Osteoblast (primary cell): Measurements from ENCODE around the gene OTOA. TPM values are rescaled to one million over a fixed set of nuclear protein-coding genes. Genes with fewer than 3 reads are reported as not detected.
"Not testable (repeated sequence)": the region's sequence is repeated elsewhere in the genome, so short reads cannot be mapped to it uniquely, and the experiment has no call there.

Experiments
- DNase-seq: peaks from one replicate; pipeline ENCODE4 v3.0.0; 2011; ENCODE audit warnings: low spot score, mixed read lengths; ENCODE audit not compliant: insufficient read length; ENCODE audit errors: missing footprints
- H2AFZ ChIP-seq: 2 replicates; pipeline ENCODE4 v1.6.0; 2011; ENCODE audit warnings: mild to moderate bottlenecking, low read length
- H3K27ac ChIP-seq: 2 replicates; pipeline ENCODE4 v1.5.1; 2011; ENCODE audit warnings: mild to moderate bottlenecking, low read depth, low read length, moderate library complexity
- H3K27me3 ChIP-seq: 2 replicates; pipeline ENCODE4 v1.6.0; 2012; ENCODE audit warnings: mild to moderate bottlenecking, control low read depth, inconsistent platforms, low read length, moderate library complexity; ENCODE audit not compliant: insufficient read depth
- H3K36me3 ChIP-seq: 2 replicates; pipeline ENCODE4 v1.5.1; 2011; ENCODE audit warnings: mild to moderate bottlenecking, low read length, control low read depth, moderate library complexity; ENCODE audit not compliant: insufficient read depth
- H3K4me1 ChIP-seq: 2 replicates; pipeline ENCODE4 v1.5.1; 2011; ENCODE audit warnings: mild to moderate bottlenecking, low read length, control low read depth, moderate library complexity; ENCODE audit not compliant: insufficient read depth
- H3K4me2 ChIP-seq: 2 replicates; pipeline ENCODE4 v1.6.0; 2011; ENCODE audit warnings: mild to moderate bottlenecking, low read length; ENCODE audit not compliant: insufficient read depth
- H3K4me3 ChIP-seq: fragments of 200-600 bp; sonication (generic); 3 replicates; pipeline ENCODE4 v1.5.1; 2012; ENCODE audit warnings: mild to moderate bottlenecking, low read length, inconsistent platforms; ENCODE audit not compliant: insufficient read depth
- H3K79me2 ChIP-seq: 2 replicates; pipeline ENCODE4 v1.6.0; 2012; ENCODE audit warnings: mild to moderate bottlenecking, low read length, control low read depth, inconsistent platforms; ENCODE audit not compliant: insufficient read depth
- H3K9me3 ChIP-seq: 2 replicates; pipeline ENCODE4 v1.5.1; 2011; ENCODE audit warnings: low read depth, low read length, control low read depth
- H4K20me1 ChIP-seq: 2 replicates; pipeline ENCODE4 v1.6.0; 2012; ENCODE audit warnings: mild to moderate bottlenecking, low read length, control low read depth; ENCODE audit not compliant: insufficient read depth
- CTCF ChIP-seq: IDR thresholded peaks from 2 replicates; pipeline ENCODE4 v1.5.1; 2011; ENCODE audit warnings: mild to moderate bottlenecking, low read depth, low read length, moderate library complexity; ENCODE audit errors: extremely low read depth
- total RNA-seq: library from RNA; depleted of rRNA; stranded (reverse); fragments of >200 nt; gene quantifications from 2 replicates; pipeline ENCODE4 v1.2.3, GENCODE V29; 2012

The OTOA gene
- total RNA-seq, 1 donor: under 0.01 TPM

GRCh38 chr16:21626659-21627277 is 37.0 kb upstream of the OTOA start:
- peaks cover 39% of the 10 kb centered on the region for H3K4me1 ChIP-seq
- no peak overlapping the region for H2AFZ ChIP-seq
- DNase-seq: peak; percentile 83
- H3K36me3 ChIP-seq: peaks cover 9% of the 10 kb centered on the region
- H3K27me3 ChIP-seq: no peaks in the 10 kb centered on the region
- no peaks in the 10 kb centered on the region for H3K9me3 ChIP-seq
- peaks cover 45% of the 10 kb centered on the region for H3K79me2 ChIP-seq
- peak overlapping the region; percentile 33 for H3K4me3 ChIP-seq
- peak overlapping the region; percentile 76 for H3K4me2 ChIP-seq
- H3K27ac ChIP-seq: peak overlapping the region; percentile 92
- no peak for TF ChIP-seq CTCF
- no peaks in the 10 kb centered on the region for H4K20me1 ChIP-seq

GRCh38 chr16:21628121-21628726 is 35.5 kb upstream of the OTOA start:
- Histone ChIP-seq H3K4me1 (peaks cover 39% of the 10 kb centered on the region), H3K27ac (peak overlapping the region; percentile 92), H3K4me2 (peak overlapping the region; percentile 61), H4K20me1 (no peaks in the 10 kb centered on the region), H3K79me2 (peaks cover 35% of the 10 kb centered on the region), H2AFZ (no peak overlapping the region), H3K9me3 (no peaks in the 10 kb centered on the region), H3K36me3 (peaks cover 9% of the 10 kb centered on the region), H3K27me3 (no peaks in the 10 kb centered on the region), H3K4me3 (peak overlapping the region; percentile 29)
- no peak for TF ChIP-seq CTCF
- peak; percentile 88 for DNase-seq

- peaks cover 9% of the 10 kb centered on the region for H3K36me3 ChIP-seq
- H4K20me1 ChIP-seq: no peaks in the 10 kb centered on the region
- H3K9me3 ChIP-seq: no peaks in the 10 kb centered on the region
- DNase-seq: no peak
- no peak overlapping the region for H2AFZ ChIP-seq
- H3K4me1 ChIP-seq: peaks cover 39% of the 10 kb centered on the region
- no peaks in the 10 kb centered on the region for H3K27me3 ChIP-seq
- H3K4me3 ChIP-seq: peak overlapping the region; percentile 8
- peaks cover 36% of the 10 kb centered on the region for H3K79me2 ChIP-seq
- peak overlapping the region; percentile 61 for H3K4me2 ChIP-seq
- TF ChIP-seq CTCF: no peak
- H3K27ac ChIP-seq: peak overlapping the region; percentile 92
These were observed 35.0 kb upstream of the OTOA start for GRCh38 chr16:21628772-21629171.

- not testable (repeated sequence) for H3K9me3 ChIP-seq, H4K20me1 ChIP-seq, DNase-seq, H3K27me3 ChIP-seq, H3K4me3 ChIP-seq, H3K4me2 ChIP-seq, H2AFZ ChIP-seq
- Histone ChIP-seq H3K4me1 (peaks cover 39% of the 10 kb centered on the region), H3K27ac (peak overlapping the region; percentile 92), H3K36me3 (peaks cover 13% of the 10 kb centered on the region), H3K79me2 (peaks cover 34% of the 10 kb centered on the region)
These were observed 33.9 kb upstream of the OTOA start for GRCh38 chr16:21629616-21630539.

- not testable (repeated sequence) for H2AFZ ChIP-seq, H3K27ac ChIP-seq, DNase-seq, H3K4me2 ChIP-seq, H3K27me3 ChIP-seq, H3K9me3 ChIP-seq, H3K4me3 ChIP-seq, H4K20me1 ChIP-seq
- H3K36me3 ChIP-seq: peaks cover 13% of the 10 kb centered on the region
- peaks cover 37% of the 10 kb centered on the region for H3K4me1 ChIP-seq
- peaks cover 28% of the 10 kb centered on the region for H3K79me2 ChIP-seq
These were observed 32.9 kb upstream of the OTOA start for GRCh38 chr16:21630866-21631265.

- H3K4me3 ChIP-seq, DNase-seq, H3K9me3 ChIP-seq, H4K20me1 ChIP-seq, H3K27ac ChIP-seq, H3K27me3 ChIP-seq, H3K4me2 ChIP-seq, H2AFZ ChIP-seq: not testable (repeated sequence)
- Histone ChIP-seq H3K36me3 (peaks cover 13% of the 10 kb centered on the region), H3K4me1 (peaks cover 32% of the 10 kb centered on the region), H3K79me2 (peaks cover 30% of the 10 kb centered on the region)
These were observed 32.4 kb upstream of the OTOA start for GRCh38 chr16:21631376-21631775.
